HCT116 (cell line): ENCODE results near the gene GCNT4. TPM values are rescaled to one million over a fixed set of nuclear protein-coding genes. Genes with fewer than 3 reads are reported as not detected.

ENCODE experiments used
- ATAC-seq: fragments of 200-7000 bp; cut with Tn5 transposase; 2 replicates; pipeline ENCODE4 v1.9.1; 2020; ENCODE audit warnings: mild to moderate bottlenecking, moderate library complexity
- BruUV-seq: library from RNA; stranded (reverse); fragments of 400-500 nt; replicated peaks from 2 replicates; lab custom pipeline; 2021; lab: Mats Ljungman, UMichigan
- CTCF ChIA-PET: fragments of 300-600 bp; sonication (Branson Sonifier 250); formaldehyde crosslinking; loops from one replicate; lab custom pipeline; 2021; ENCODE audit warnings: antibody characterized with exemption; lab: Charles Lee
- POLR2A ChIA-PET: fragments of 300-600, 350-600 bp; sonication (Branson Sonifier 250); formaldehyde crosslinking; loops from one replicate; lab custom pipeline; 2021; ENCODE audit warnings: antibody characterized with exemption; lab: Charles Lee
- RAD21 ChIA-PET, 2 experiments: fragments of 300-600 bp; sonication (Branson Sonifier 250); formaldehyde crosslinking; loops; one replicate each; lab custom pipeline; 2023; ENCODE audit warnings: low total read pairs in 2 of 2; ENCODE audit not compliant: uncharacterized antibody in 2 of 2, unreplicated experiment in 2 of 2, low non-redundant PET in 1 of 2; lab: Charles Lee
- DNase-seq: peaks from one replicate; pipeline ENCODE4 v3.0.0-alpha.2; 2010; ENCODE audit warnings: low read depth, low spot score
- H2AFZ ChIP-seq: fragments of 200-600 bp; shearing (Covaris generic), sonication (generic); 2 replicates; pipeline ENCODE4 v1.6.1; 2017; ENCODE audit warnings: low read depth, mixed run types, mixed read lengths, antibody characterized with exemption, low read length; ENCODE audit not compliant: poor library complexity, severe bottlenecking
- H3K27ac ChIP-seq: 2 replicates; pipeline ENCODE4 v1.5.1; 2012; ENCODE audit warnings: low read depth, low read length
- H3K27me3 ChIP-seq: fragments of 200-600 bp; sonication (generic); 2 replicates; pipeline ENCODE4 v1.6.1; 2016; ENCODE audit warnings: mixed run types, low read length, mixed read lengths; ENCODE audit not compliant: insufficient read depth
- H3K36me3 ChIP-seq, 2 experiments: fragments of 200-500 bp in 1 of 2; fragments of 200-600 bp in 1 of 2; sonication (Bioruptor generic) in 1 of 2; sonication (generic) in 1 of 2; 2 replicates each; pipeline versions ENCODE4 v1.5.1 to v1.6.1; 2014 to 2016; ENCODE audit warnings: low read length in 2 of 2, inconsistent platforms in 1 of 2, mixed read lengths in 1 of 2, mixed run types in 1 of 2; ENCODE audit not compliant: insufficient read depth in 2 of 2, control insufficient read depth in 1 of 2
- H3K4me1 ChIP-seq, 2 experiments: fragments of 200-600 bp in 1 of 2; sonication (generic) in 1 of 2; 2 replicates each; pipeline versions ENCODE4 v1.5.1 to v1.6.1; 2012 to 2017; ENCODE audit warnings: low read length in 2 of 2, inconsistent platforms in 1 of 2, mild to moderate bottlenecking in 1 of 2, mixed read lengths in 1 of 2, mixed run types in 1 of 2, moderate library complexity in 1 of 2; ENCODE audit not compliant: insufficient read depth in 2 of 2, control insufficient read depth in 1 of 2
- H3K4me2 ChIP-seq: fragments of 200-600 bp; sonication (generic); 2 replicates; pipeline ENCODE4 v1.6.1; 2017; ENCODE audit warnings: mixed run types, low read length, mixed read lengths
- H3K4me3 ChIP-seq, 2 experiments: fragments of 200-600 bp in 1 of 2; sonication (generic) in 1 of 2; replicated peaks in 1 of 2; 2 replicates each; pipeline ENCODE4 v1.5.1; 2011 to 2016; ENCODE audit warnings: low read length in 2 of 2, control low read depth in 1 of 2, low read depth in 1 of 2, mild to moderate bottlenecking in 1 of 2, mixed read lengths in 1 of 2, mixed run types in 1 of 2
- H3K79me2 ChIP-seq: fragments of 200-600 bp; sonication (generic); 2 replicates; pipeline ENCODE4 v1.6.1; 2017; ENCODE audit warnings: mild to moderate bottlenecking, mixed run types, low read length, moderate library complexity, mixed read lengths; ENCODE audit not compliant: insufficient read depth
- H3K9ac ChIP-seq: fragments of 200-600 bp; sonication (generic); 2 replicates; pipeline ENCODE4 v1.6.1; 2016; ENCODE audit warnings: low read length, mixed read lengths
- H3K9me2 ChIP-seq: fragments of 200-600 bp; sonication (generic), shearing (Covaris generic); 2 replicates; pipeline ENCODE4 v1.6.1; 2017; ENCODE audit warnings: mixed run types, mild to moderate bottlenecking, moderate library complexity; ENCODE audit not compliant: insufficient read depth
- H3K9me3 ChIP-seq, 2 experiments: fragments of 200-500 bp in 1 of 2; fragments of 200-600 bp in 1 of 2; sonication (Bioruptor generic) in 1 of 2; sonication (generic) in 1 of 2; 2 replicates each; pipeline ENCODE4 v1.6.1; 2014 to 2017; ENCODE audit warnings: low read length in 2 of 2, mixed read lengths in 2 of 2, inconsistent platforms in 1 of 2, low read depth in 1 of 2, mild to moderate bottlenecking in 1 of 2, mixed run types in 1 of 2, moderate library complexity in 1 of 2; ENCODE audit not compliant: control insufficient read depth in 1 of 2, insufficient read depth in 1 of 2
- H4K20me1 ChIP-seq: fragments of 200-600 bp; sonication (generic), shearing (Covaris generic); 2 replicates; pipeline ENCODE4 v1.6.1; 2017; ENCODE audit warnings: mixed run types, mild to moderate bottlenecking, moderate library complexity; ENCODE audit not compliant: insufficient read depth
- EZH2phosphoT487 ChIP-seq: fragments of 200-600 bp; IDR thresholded peaks from 2 replicates; pipeline ENCODE4 v1.6.1; 2018; ENCODE audit warnings: antibody characterized with exemption, borderline replicate concordance
- POLR2AphosphoS5 ChIP-seq: IDR thresholded peaks from 2 replicates; pipeline ENCODE4 v1.6.1; 2011; ENCODE audit warnings: mild to moderate bottlenecking, low read depth, low read length, moderate library complexity
- SP1 ChIP-seq: IDR thresholded peaks from 2 replicates; pipeline ENCODE4 v1.6.1; 2012; ENCODE audit warnings: low read depth
- intact Hi-C: fragments of 100-400 bp; cut with micrococcal nuclease; formaldehyde crosslinking; loops from 2 replicates; pipeline ENCODE4 v1.10.0; 2022
- total RNA-seq: library from RNA; stranded (reverse); gene quantifications from one replicate; pipeline ENCODE4 v1.2.1, GENCODE V29; 2021; ENCODE audit not compliant: unreplicated experiment

GCNT4 gene
- total RNA-seq, 1 experiment from 2014 or later = 0.07 TPM

DNA sequence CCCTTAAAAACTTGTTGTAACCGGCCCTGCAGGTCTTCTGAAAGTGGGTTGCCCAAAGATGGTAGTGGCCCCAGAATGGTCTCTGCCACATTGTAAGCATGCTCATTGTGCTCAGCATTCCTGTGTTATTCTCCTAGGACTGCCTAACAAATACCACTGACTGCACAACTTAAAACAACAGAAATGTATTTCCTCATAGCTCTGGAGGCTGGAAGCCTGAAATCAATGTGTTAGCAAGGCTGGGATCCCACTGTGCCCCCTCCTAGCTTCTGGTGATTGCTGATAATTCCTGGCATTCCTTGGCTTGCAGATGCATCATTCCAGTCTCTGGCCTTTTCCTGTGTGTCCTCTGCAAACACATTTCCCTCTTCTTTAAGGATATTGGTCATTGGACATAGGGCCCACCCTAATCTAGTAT is 3.4 kb upstream of the GCNT4 start:
- ATAC-seq (no peak), DNase-seq (no peak)
- ChIA-PET POLR2A (no interaction called here), CTCF (no interaction called here), RAD21 (no interaction called here)
- no TSS peak for BruUV-seq
- Histone ChIP-seq H4K20me1 (no peaks in the 10 kb centered on the region), H3K4me1 (peaks cover 0 to 13% of the 10 kb centered on the region in 2 experiments; a peak in 3 of 4 replicates), H3K9me3 (no peaks in the 10 kb centered on the region), H3K4me2 (no peak overlapping the region), H2AFZ (no peak overlapping the region), H3K9me2 (no peaks in the 10 kb centered on the region), H3K27ac (no peak overlapping the region), H3K9ac (no peak overlapping the region), H3K79me2 (no peaks in the 10 kb centered on the region), H3K27me3 (no peaks in the 10 kb centered on the region), H3K36me3 (no peaks in the 10 kb centered on the region), H3K4me3 (no peak overlapping the region)
- intact Hi-C loops = loop anchor here (10.0 kb wide), 1 partner anchor 1199 kb away; no protein-coding TSS in a partner anchor
- TF ChIP-seq SP1 (no peak), POLR2AphosphoS5 (no peak)

DNA sequence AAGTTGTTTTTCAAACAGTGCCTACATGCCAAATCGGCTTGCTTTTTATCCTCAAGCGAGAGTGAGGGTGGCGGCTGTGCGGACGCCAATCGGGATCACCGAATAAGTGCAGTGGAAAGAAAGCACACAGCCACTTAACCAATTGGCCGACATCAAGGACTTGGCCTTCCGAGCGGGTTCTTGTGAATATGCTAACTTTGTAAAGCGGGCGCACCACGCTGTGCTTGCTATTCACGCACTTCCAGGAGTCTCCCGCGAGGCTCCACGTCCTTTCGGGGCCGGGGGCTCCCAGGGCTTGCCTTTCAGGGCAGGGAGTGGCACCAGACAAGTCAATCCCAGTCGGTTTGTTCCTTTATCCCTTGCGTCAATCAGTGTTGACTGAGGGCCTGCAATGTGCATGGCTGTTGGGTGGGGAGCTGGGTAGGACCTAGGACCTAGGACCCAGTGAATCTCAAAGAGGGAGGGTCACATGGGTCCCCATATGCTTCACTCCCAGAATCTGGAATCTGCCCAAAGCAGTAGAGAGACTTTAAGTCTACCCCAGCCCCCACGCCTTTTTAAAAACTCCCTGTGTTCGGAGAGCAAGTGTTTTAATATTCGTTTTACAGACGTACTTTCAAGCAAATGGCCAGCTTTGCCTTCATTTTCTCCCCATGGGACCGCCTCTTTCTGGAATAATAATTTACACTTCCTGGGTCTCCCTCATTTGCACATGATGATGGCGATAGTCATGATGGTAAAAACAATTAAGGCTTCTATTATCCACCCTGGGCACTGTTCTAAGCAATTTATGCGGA is 2.0 kb upstream of the GCNT4 start:
- H3K9me2 ChIP-seq = no peaks in the 10 kb centered on the region
- RAD21 ChIA-PET = no interaction called here
- peaks cover 3 to 21% of the 10 kb centered on the region in 2 experiments; a peak in 3 of 4 replicates for H3K4me1 ChIP-seq
- POLR2A ChIA-PET = no interaction called here
- H3K4me3 ChIP-seq = peak overlapping the region; percentile 56 to 67
- H4K20me1 ChIP-seq = no peaks in the 10 kb centered on the region
- ATAC-seq = no peak
- H3K9me3 ChIP-seq = no peaks in the 10 kb centered on the region
- no peaks in the 10 kb centered on the region for H3K79me2 ChIP-seq
- no TSS peak for BruUV-seq
- H3K27ac ChIP-seq = no peak overlapping the region
- TF ChIP-seq EZH2phosphoT487 = no peak
- TF ChIP-seq, all 23 proteins: peak for 0
- no peak for DNase-seq
- Histone ChIP-seq H2AFZ (peak overlapping the region; percentile 97), H3K9ac (0 out of 2 replicates have a peak overlapping the region, but pooled peaks have one; percentile 39), H3K36me3 (no peaks in the 10 kb centered on the region), H3K27me3 (no peaks in the 10 kb centered on the region), H3K4me2 (peak overlapping the region; percentile 76)
- intact Hi-C loops = loop anchor here (10.0 kb wide), 1 partner anchor 1200 kb away; no protein-coding TSS in a partner anchor
- CTCF ChIA-PET = interaction anchor here (1.0 kb wide), 1 partner anchor 123 kb away, joined by 3 read pairs; no protein-coding TSS in a partner anchor
